Endodermal cell (in vitro differentiated cells): ENCODE results near the gene CD40. TPM values are rescaled to one million over a fixed set of nuclear protein-coding genes. Genes with fewer than 3 reads are reported as not detected.

Experiments
- DNase-seq: peaks from one replicate; pipeline ENCODE4 v3.0.0-alpha.2; 2017
- H3K27ac ChIP-seq: 2 replicates; pipeline ENCODE4 v1.5.1; 2013; ENCODE audit warnings: mild to moderate bottlenecking, low read depth, low read length, moderate library complexity
- H3K27me3 ChIP-seq: 2 replicates; pipeline ENCODE4 v1.6.1; 2013; ENCODE audit warnings: mild to moderate bottlenecking, low read length, moderate library complexity; ENCODE audit not compliant: insufficient read depth, control insufficient read depth, poor library complexity, severe bottlenecking
- H3K36me3 ChIP-seq: 2 replicates; pipeline ENCODE4 v1.7.0; 2013; ENCODE audit warnings: mild to moderate bottlenecking, low read length, moderate library complexity; ENCODE audit not compliant: control insufficient read depth, insufficient read depth
- H3K4me1 ChIP-seq: one replicate; pipeline ENCODE4 v1.7.0; 2013; ENCODE audit warnings: low read length; ENCODE audit not compliant: control insufficient read depth, insufficient read depth
- H3K4me3 ChIP-seq: 2 replicates; pipeline ENCODE4 v1.5.1; 2013; ENCODE audit warnings: mild to moderate bottlenecking, low read length, moderate library complexity
- H3K9ac ChIP-seq: 2 replicates; pipeline ENCODE4 v1.6.1; 2013; ENCODE audit warnings: mild to moderate bottlenecking, low read length, moderate library complexity; ENCODE audit not compliant: poor library complexity, severe bottlenecking; ENCODE audit errors: extremely low read depth
- H3K9me3 ChIP-seq: 2 replicates; pipeline ENCODE4 v1.6.1; 2013; ENCODE audit warnings: mild to moderate bottlenecking, low read length, moderate library complexity; ENCODE audit not compliant: control insufficient read depth
- H3K27ac Mint-ChIP-seq: 2 replicates; pipeline ENCODE4 v1.8.0; 2020; ENCODE audit warnings: mixed read lengths
- H3K27me3 Mint-ChIP-seq: 2 replicates; pipeline ENCODE4 v1.8.0; 2021; ENCODE audit warnings: mild to moderate bottlenecking, mixed read lengths; ENCODE audit not compliant: insufficient read depth
- H3K36me3 Mint-ChIP-seq: 2 replicates; pipeline ENCODE4 v1.8.0; 2020; ENCODE audit warnings: low read depth, mixed read lengths
- H3K4me1 Mint-ChIP-seq: 2 replicates; pipeline ENCODE4 v1.8.0; 2020; ENCODE audit warnings: mixed read lengths
- H3K4me3 Mint-ChIP-seq: 2 replicates; pipeline ENCODE4 v1.8.0; 2020; ENCODE audit warnings: mild to moderate bottlenecking, moderate library complexity, mixed read lengths
- H3K9me3 Mint-ChIP-seq: 2 replicates; pipeline ENCODE4 v1.8.0; 2020; ENCODE audit warnings: mild to moderate bottlenecking, mixed read lengths
- WGBS, 2 experiments: methylation state at CpG; one replicate each; pipeline versions ENCODE4 v1.1.5 to v1.1.7; 2013; ENCODE audit warnings: missing lambda C conversion rate in 2 of 2, mixed read lengths in 1 of 2; ENCODE audit not compliant: insufficient coverage in 1 of 2, insufficient read length in 1 of 2; 5-methylcytosine and 5-hydroxymethylcytosine counted together
- total RNA-seq, 2 donors: library from RNA; stranded (reverse); fragmentation: NEBNext Ultra II Directional in 1 of 2; extraction: Animal tissue kit (Norgen Biotek cat#: 25700) in 1 of 2; gene quantifications; 2 replicates in 1 of 2; 3 replicates in 1 of 2; pipeline ENCODE4 v1.2.1, GENCODE V29; 2021
- TF ChIP-seq, protein P1 (sequence below): fragments of 200-600 bp; sonication (generic); conservative IDR thresholded peaks from 2 replicates; pipeline ENCODE4 v1.5.0; 2021; ENCODE audit warnings: antibody characterized with exemption, mild to moderate bottlenecking

CD40 gene
- total RNA-seq, 2 donors from 2014 or later, result 9.0 to 16.4 TPM

DNA sequence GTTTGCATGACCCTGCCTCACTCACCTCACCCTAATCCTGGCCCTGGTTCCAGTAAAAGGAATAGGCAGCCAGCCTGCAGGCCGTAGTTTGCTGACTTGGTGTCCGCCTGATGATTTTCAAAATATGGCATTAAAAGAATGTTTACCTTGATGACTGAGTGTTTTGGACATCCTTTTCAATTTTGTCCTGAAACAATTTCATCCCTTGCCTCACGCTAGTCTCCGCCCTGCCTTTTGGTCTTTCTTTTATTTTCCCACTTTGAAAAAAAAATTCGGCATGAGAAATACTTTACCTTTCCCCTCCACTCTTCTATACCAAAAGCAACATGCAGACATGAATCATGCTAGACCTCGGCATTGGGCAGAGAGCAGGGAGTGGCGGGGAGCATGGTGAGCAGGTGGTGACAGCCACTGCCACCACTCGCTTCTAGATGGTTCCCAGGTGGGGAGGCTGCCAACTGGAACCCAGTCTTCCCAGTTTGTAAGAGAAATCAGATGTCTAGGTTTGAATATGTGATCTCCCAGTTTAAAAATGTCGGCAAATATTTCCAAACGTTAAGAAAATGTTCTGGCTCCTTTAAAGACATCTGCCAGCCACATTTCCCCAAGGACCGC is 9.4 kb downstream of the CD40 start:
- Histone ChIP-seq H3K36me3 (no peaks in the 10 kb centered on the region), H3K4me1 (no peaks in the 10 kb centered on the region), H3K4me3 (no peak overlapping the region), H3K27ac (no peak overlapping the region), H3K9me3 (no peaks in the 10 kb centered on the region), H3K27me3 (peaks cover 38% of the 10 kb centered on the region), H3K9ac (no peak overlapping the region)
- Mint-ChIP-seq H3K27ac (no peak overlapping the region), H3K36me3 (peaks cover 4% of the 10 kb centered on the region), H3K9me3 (no peaks in the 10 kb centered on the region), H3K4me1 (no peaks in the 10 kb centered on the region), H3K27me3 (peaks cover 30% of the 10 kb centered on the region), H3K4me3 (no peak overlapping the region)
- no peak for DNase-seq
- 84 to 93% methylated on average over 10 to 11 of the region's 11 CpGs for WGBS, 2 experiments
- TF ChIP-seq, protein P1, sequence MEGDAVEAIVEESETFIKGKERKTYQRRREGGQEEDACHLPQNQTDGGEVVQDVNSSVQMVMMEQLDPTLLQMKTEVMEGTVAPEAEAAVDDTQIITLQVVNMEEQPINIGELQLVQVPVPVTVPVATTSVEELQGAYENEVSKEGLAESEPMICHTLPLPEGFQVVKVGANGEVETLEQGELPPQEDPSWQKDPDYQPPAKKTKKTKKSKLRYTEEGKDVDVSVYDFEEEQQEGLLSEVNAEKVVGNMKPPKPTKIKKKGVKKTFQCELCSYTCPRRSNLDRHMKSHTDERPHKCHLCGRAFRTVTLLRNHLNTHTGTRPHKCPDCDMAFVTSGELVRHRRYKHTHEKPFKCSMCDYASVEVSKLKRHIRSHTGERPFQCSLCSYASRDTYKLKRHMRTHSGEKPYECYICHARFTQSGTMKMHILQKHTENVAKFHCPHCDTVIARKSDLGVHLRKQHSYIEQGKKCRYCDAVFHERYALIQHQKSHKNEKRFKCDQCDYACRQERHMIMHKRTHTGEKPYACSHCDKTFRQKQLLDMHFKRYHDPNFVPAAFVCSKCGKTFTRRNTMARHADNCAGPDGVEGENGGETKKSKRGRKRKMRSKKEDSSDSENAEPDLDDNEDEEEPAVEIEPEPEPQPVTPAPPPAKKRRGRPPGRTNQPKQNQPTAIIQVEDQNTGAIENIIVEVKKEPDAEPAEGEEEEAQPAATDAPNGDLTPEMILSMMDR, result no peak

DNA sequence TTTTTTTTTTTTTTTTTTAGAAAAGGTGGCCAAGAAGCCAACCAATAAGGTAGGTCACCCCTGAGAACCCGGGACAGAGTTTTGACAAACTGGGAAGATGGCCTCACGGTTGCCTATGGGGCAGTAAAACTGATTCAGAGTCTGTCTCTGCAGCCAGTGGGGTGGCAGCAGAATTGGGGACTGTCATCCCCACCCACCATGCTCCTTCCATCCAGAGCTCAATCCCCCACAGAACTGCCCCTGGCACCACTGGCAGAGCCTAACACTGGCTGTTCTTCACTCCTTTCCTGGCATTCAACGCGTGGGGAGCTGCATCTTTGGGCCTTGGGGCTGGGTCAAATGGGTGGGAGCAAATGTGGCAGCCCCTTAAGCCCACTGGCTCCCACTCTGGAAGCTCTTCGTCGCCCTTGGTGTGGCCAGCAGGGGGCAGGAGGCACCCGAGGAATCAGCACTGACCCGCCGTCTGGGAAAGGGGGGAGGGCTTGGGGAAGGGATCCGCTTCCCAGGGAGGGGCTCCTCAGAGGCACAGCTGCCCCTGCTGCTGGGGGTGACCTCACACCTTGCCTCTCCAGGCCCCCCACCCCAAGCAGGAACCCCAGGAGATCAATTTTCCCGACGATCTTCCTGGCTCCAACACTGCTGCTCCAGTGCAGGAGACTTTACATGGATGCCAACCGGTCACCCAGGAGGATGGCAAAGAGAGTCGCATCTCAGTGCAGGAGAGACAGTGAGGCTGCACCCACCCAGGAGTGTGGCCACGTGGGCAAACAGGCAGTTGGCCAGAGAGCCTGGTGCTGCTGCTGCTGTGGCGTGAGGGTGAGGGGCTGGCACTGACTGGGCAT is 10.4 kb downstream of the CD40 start:
- Histone ChIP-seq H3K27me3 (peaks cover 39% of the 10 kb centered on the region), H3K9me3 (no peaks in the 10 kb centered on the region), H3K4me3 (no peak overlapping the region), H3K9ac (no peak overlapping the region), H3K4me1 (no peaks in the 10 kb centered on the region), H3K27ac (no peak overlapping the region), H3K36me3 (no peaks in the 10 kb centered on the region)
- Mint-ChIP-seq H3K9me3 (no peaks in the 10 kb centered on the region), H3K4me1 (no peaks in the 10 kb centered on the region), H3K27me3 (peaks cover 36% of the 10 kb centered on the region), H3K36me3 (peaks cover 4% of the 10 kb centered on the region), H3K4me3 (no peak overlapping the region), H3K27ac (no peak overlapping the region)
- 45 to 78% methylated on average over 4 to 15 of the region's 16 CpGs for WGBS, 2 experiments
- TF ChIP-seq, protein P1, result peak; percentile 89
- DNase-seq, result peak; percentile 86

DNA sequence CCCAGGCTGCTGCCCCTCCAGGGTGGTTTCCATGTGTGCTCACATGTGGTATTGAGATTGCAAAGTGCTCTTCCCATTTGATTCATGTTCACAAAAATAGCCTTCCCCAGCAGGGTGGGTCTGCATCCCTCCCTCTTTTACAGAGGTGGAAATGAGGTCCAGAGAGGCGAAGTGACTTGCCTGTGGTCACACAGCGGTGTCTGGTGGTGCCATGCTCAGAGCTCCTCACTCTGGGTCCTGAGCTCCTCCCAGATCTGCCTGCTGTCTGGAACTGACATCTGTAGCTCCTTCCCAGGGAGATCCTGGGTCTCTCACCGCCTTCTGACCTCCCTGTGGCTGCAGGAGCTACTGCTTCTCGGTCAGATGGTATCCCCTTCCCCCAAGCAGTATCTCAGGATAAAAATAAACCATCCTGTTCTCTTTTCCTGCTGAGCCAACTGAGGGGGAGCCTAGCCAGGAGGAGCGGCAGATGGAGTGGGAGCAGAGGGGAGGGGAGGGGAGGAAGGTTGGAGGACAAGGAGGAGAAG is 11.9 kb downstream of the CD40 start:
- H3K27me3 Mint-ChIP-seq, result peaks cover 37% of the 10 kb centered on the region
- TF ChIP-seq, protein P1, result peak; percentile 19
- H3K27ac Mint-ChIP-seq, result no peak overlapping the region
- Histone ChIP-seq H3K4me1 (no peaks in the 10 kb centered on the region), H3K9me3 (no peaks in the 10 kb centered on the region), H3K4me3 (no peak overlapping the region), H3K27ac (no peak overlapping the region), H3K9ac (no peak overlapping the region), H3K36me3 (no peaks in the 10 kb centered on the region), H3K27me3 (peaks cover 39% of the 10 kb centered on the region)
- no peaks in the 10 kb centered on the region for H3K4me1 Mint-ChIP-seq
- no peak for DNase-seq
- WGBS, 2 experiments, result 0 to 48% methylated on average over 1 to 5 of the region's 5 CpGs
- no peak overlapping the region for H3K4me3 Mint-ChIP-seq
- H3K36me3 Mint-ChIP-seq, result peaks cover 4% of the 10 kb centered on the region
- H3K9me3 Mint-ChIP-seq, result no peaks in the 10 kb centered on the region
